ENCODE data around the gene WFDC2. TPM values are rescaled to one million over a fixed set of nuclear protein-coding genes. Genes with fewer than 3 reads are reported as not detected.

The WFDC2 gene
- total and polyA plus RNA-seq, 2 of the 8 experiments (the other 6 are each of a cell fraction or from before 2014, with no cell fraction given): 77.9 to 137 TPM

GRCh38 chr20:45495501-45495941 is 26.0 kb downstream of the WFDC2 start (continued):
- TF ChIP-seq, protein P1, sequence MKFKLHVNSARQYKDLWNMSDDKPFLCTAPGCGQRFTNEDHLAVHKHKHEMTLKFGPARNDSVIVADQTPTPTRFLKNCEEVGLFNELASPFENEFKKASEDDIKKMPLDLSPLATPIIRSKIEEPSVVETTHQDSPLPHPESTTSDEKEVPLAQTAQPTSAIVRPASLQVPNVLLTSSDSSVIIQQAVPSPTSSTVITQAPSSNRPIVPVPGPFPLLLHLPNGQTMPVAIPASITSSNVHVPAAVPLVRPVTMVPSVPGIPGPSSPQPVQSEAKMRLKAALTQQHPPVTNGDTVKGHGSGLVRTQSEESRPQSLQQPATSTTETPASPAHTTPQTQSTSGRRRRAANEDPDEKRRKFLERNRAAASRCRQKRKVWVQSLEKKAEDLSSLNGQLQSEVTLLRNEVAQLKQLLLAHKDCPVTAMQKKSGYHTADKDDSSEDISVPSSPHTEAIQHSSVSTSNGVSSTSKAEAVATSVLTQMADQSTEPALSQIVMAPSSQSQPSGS (IDR thresholded peaks at IDR 0.05; ENCODE audit: low read length): no peak
- TF ChIP-seq, protein P2, sequence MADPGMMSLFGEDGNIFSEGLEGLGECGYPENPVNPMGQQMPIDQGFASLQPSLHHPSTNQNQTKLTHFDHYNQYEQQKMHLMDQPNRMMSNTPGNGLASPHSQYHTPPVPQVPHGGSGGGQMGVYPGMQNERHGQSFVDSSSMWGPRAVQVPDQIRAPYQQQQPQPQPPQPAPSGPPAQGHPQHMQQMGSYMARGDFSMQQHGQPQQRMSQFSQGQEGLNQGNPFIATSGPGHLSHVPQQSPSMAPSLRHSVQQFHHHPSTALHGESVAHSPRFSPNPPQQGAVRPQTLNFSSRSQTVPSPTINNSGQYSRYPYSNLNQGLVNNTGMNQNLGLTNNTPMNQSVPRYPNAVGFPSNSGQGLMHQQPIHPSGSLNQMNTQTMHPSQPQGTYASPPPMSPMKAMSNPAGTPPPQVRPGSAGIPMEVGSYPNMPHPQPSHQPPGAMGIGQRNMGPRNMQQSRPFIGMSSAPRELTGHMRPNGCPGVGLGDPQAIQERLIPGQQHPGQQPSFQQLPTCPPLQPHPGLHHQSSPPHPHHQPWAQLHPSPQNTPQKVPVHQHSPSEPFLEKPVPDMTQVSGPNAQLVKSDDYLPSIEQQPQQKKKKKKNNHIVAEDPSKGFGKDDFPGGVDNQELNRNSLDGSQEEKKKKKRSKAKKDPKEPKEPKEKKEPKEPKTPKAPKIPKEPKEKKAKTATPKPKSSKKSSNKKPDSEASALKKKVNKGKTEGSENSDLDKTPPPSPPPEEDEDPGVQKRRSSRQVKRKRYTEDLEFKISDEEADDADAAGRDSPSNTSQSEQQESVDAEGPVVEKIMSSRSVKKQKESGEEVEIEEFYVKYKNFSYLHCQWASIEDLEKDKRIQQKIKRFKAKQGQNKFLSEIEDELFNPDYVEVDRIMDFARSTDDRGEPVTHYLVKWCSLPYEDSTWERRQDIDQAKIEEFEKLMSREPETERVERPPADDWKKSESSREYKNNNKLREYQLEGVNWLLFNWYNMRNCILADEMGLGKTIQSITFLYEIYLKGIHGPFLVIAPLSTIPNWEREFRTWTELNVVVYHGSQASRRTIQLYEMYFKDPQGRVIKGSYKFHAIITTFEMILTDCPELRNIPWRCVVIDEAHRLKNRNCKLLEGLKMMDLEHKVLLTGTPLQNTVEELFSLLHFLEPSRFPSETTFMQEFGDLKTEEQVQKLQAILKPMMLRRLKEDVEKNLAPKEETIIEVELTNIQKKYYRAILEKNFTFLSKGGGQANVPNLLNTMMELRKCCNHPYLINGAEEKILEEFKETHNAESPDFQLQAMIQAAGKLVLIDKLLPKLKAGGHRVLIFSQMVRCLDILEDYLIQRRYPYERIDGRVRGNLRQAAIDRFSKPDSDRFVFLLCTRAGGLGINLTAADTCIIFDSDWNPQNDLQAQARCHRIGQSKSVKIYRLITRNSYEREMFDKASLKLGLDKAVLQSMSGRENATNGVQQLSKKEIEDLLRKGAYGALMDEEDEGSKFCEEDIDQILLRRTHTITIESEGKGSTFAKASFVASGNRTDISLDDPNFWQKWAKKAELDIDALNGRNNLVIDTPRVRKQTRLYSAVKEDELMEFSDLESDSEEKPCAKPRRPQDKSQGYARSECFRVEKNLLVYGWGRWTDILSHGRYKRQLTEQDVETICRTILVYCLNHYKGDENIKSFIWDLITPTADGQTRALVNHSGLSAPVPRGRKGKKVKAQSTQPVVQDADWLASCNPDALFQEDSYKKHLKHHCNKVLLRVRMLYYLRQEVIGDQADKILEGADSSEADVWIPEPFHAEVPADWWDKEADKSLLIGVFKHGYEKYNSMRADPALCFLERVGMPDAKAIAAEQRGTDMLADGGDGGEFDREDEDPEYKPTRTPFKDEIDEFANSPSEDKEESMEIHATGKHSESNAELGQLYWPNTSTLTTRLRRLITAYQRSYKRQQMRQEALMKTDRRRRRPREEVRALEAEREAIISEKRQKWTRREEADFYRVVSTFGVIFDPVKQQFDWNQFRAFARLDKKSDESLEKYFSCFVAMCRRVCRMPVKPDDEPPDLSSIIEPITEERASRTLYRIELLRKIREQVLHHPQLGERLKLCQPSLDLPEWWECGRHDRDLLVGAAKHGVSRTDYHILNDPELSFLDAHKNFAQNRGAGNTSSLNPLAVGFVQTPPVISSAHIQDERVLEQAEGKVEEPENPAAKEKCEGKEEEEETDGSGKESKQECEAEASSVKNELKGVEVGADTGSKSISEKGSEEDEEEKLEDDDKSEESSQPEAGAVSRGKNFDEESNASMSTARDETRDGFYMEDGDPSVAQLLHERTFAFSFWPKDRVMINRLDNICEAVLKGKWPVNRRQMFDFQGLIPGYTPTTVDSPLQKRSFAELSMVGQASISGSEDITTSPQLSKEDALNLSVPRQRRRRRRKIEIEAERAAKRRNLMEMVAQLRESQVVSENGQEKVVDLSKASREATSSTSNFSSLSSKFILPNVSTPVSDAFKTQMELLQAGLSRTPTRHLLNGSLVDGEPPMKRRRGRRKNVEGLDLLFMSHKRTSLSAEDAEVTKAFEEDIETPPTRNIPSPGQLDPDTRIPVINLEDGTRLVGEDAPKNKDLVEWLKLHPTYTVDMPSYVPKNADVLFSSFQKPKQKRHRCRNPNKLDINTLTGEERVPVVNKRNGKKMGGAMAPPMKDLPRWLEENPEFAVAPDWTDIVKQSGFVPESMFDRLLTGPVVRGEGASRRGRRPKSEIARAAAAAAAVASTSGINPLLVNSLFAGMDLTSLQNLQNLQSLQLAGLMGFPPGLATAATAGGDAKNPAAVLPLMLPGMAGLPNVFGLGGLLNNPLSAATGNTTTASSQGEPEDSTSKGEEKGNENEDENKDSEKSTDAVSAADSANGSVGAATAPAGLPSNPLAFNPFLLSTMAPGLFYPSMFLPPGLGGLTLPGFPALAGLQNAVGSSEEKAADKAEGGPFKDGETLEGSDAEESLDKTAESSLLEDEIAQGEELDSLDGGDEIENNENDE (IDR thresholded peaks at IDR 0.05; ENCODE audit: insufficient replicate concordance, low read length): no peak
- TF ChIP-seq TBP (IDR thresholded peaks at IDR 0.05; ENCODE audit: low read depth, low read length) (no peak), CTBP2 (IDR thresholded peaks at IDR 0.05; ENCODE audit: borderline replicate concordance, insufficient read depth, insufficient read length, low read length) (no peak), PHF8 (conservative IDR thresholded peaks at IDR 0.05; ENCODE audit: low read depth, low read length) (no peak)

All from H1 (cell line).